Prostate gland (tissue), 2 donors: Measurements from ENCODE around the gene APOL4.

Experiments
- CTCF ChIP-seq, 4 experiments: fragments of 200-600 bp in 2 of 4; fragments of 450-650 bp in 2 of 4; sonication (generic) in 2 of 4; IDR thresholded peaks; 1 replicate in 3 of 4; 2 replicates in 1 of 4; pipeline ENCODE4 v1.5.1; 2016 to 2019; ENCODE audit warnings: antibody characterized with exemption in 4 of 4, mild to moderate bottlenecking in 2 of 4, moderate library complexity in 2 of 4
- POLR2A ChIP-seq: fragments of 450-650 bp; IDR thresholded peaks from one replicate; pipeline ENCODE4 v1.6.1; 2016; ENCODE audit warnings: antibody characterized with exemption, mild to moderate bottlenecking
- POLR2AphosphoS5 ChIP-seq: sonication (generic); formaldehyde crosslinking; IDR thresholded peaks from one replicate; pipeline ENCODE4 v1.6.1; 2017; ENCODE audit warnings: antibody characterized with exemption

- TF ChIP-seq CTCF (IDR thresholded peaks at IDR 0.05) = no peak
- no peak for TF ChIP-seq POLR2A
- no peak for TF ChIP-seq POLR2AphosphoS5
Observed at GRCh38 chr22:36177160-36177559, 24.4 kb downstream of the APOL4 start.
